Glutamatergic neuron (in vitro differentiated cells): Measurements from ENCODE around the gene TVP23C. TPM values are rescaled to one million over a fixed set of nuclear protein-coding genes. Genes with fewer than 3 reads are reported as not detected.

Experiments used
- DNase-seq: peaks from one replicate; pipeline ENCODE4 v3.0.0; 2022
- H3K27ac Mint-ChIP-seq: one replicate; pipeline ENCODE4 v1.8.0; 2020; ENCODE audit warnings: mild to moderate bottlenecking, mixed read lengths, inconsistent platforms; ENCODE audit not compliant: unreplicated experiment
- H3K27me3 Mint-ChIP-seq: one replicate; pipeline ENCODE4 v1.8.0; 2020; ENCODE audit warnings: mild to moderate bottlenecking, moderate library complexity, mixed read lengths, inconsistent platforms; ENCODE audit not compliant: unreplicated experiment
- H3K36me3 Mint-ChIP-seq: one replicate; pipeline ENCODE4 v1.8.0; 2020; ENCODE audit warnings: mild to moderate bottlenecking, mixed read lengths, inconsistent platforms; ENCODE audit not compliant: unreplicated experiment
- H3K4me1 Mint-ChIP-seq: one replicate; pipeline ENCODE4 v1.8.0; 2020; ENCODE audit warnings: mild to moderate bottlenecking, low read depth, mixed read lengths, inconsistent platforms; ENCODE audit not compliant: unreplicated experiment
- H3K4me3 Mint-ChIP-seq: one replicate; pipeline ENCODE4 v1.8.0; 2020; ENCODE audit warnings: mild to moderate bottlenecking, mixed read lengths, inconsistent platforms; ENCODE audit not compliant: unreplicated experiment
- H3K9me3 Mint-ChIP-seq: one replicate; pipeline ENCODE4 v1.8.0; 2020; ENCODE audit warnings: mild to moderate bottlenecking, moderate library complexity, mixed read lengths, inconsistent platforms; ENCODE audit not compliant: unreplicated experiment
- total RNA-seq: library from RNA; stranded (reverse); fragmentation: NEBNext Ultra II Directional; extraction: Animal tissue kit (Norgen Biotek cat#: 25700); gene quantifications from one replicate; pipeline ENCODE4 v1.2.1, GENCODE V29; 2021; ENCODE audit not compliant: unreplicated experiment
- TF ChIP-seq, protein P1 (sequence below): fragments of 200-600 bp; sonication (generic); IDR thresholded peaks from one replicate; pipeline ENCODE4 v1.5.0; 2021; ENCODE audit not compliant: partially characterized antibody, unreplicated experiment

TVP23C gene
- total RNA-seq, 1 donor from 2014 or later = 29.4 TPM

DNA sequence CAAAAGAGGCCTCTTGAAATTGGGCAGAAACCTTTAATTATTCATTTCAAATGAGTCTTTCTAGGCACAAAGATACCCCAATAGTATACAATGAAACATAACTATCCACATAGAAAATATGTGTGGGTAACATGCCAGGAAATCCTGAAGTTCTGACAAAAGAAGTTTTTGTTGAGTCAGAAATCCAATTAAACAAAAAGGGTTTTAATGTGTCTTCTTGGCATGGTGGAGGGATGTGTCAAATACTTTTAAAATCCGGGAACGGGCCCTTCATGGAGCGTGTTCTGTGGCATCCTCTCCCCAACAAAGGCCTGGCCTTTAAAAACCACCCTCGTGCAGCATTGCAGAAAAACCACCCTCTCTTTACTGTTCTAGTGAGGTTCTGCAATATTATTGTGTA lies 110.0 kb downstream of the TVP23C start:
- Mint-ChIP-seq H3K36me3 (peaks cover 5% of the 10 kb centered on the region), H3K4me1 (no peaks in the 10 kb centered on the region), H3K27ac (no peak overlapping the region), H3K9me3 (peaks cover 4% of the 10 kb centered on the region), H3K4me3 (no peak overlapping the region), H3K27me3 (no peaks in the 10 kb centered on the region)
- TF ChIP-seq, protein P1, sequence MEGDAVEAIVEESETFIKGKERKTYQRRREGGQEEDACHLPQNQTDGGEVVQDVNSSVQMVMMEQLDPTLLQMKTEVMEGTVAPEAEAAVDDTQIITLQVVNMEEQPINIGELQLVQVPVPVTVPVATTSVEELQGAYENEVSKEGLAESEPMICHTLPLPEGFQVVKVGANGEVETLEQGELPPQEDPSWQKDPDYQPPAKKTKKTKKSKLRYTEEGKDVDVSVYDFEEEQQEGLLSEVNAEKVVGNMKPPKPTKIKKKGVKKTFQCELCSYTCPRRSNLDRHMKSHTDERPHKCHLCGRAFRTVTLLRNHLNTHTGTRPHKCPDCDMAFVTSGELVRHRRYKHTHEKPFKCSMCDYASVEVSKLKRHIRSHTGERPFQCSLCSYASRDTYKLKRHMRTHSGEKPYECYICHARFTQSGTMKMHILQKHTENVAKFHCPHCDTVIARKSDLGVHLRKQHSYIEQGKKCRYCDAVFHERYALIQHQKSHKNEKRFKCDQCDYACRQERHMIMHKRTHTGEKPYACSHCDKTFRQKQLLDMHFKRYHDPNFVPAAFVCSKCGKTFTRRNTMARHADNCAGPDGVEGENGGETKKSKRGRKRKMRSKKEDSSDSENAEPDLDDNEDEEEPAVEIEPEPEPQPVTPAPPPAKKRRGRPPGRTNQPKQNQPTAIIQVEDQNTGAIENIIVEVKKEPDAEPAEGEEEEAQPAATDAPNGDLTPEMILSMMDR = no peak
- DNase-seq = no peak

DNA sequence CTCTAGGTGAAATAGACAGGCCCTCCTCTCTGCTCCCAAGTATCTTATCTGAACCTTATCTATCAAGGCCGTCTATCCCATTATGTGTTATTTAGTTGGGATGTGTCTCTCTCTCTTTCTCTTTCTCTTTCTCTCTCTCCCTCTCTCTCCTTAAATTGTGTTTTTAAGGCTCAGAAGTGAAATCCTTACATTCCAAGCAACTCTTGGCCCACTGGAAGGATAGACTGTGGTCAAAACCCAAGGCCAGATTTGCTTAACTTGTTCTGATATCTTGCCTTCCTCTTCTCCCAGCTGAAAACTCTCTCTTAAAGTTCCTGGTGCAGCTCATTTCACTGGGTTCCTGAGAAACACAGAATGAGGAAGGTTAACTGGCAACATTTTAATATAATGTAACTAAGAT lies 110.5 kb downstream of the TVP23C start:
- no peak overlapping the region for H3K27ac Mint-ChIP-seq
- TF ChIP-seq, protein P1 = no peak
- H3K9me3 Mint-ChIP-seq = peaks cover 4% of the 10 kb centered on the region
- no peak overlapping the region for H3K4me3 Mint-ChIP-seq
- H3K36me3 Mint-ChIP-seq = peaks cover 5% of the 10 kb centered on the region
- DNase-seq = no peak
- no peaks in the 10 kb centered on the region for H3K27me3 Mint-ChIP-seq
- no peaks in the 10 kb centered on the region for H3K4me1 Mint-ChIP-seq

Other genes starting within 250 kb of the TVP23C start
- gene TEKT3, start 221.9 kb downstream of the TVP23C start, total RNA-seq = 0.54 TPM
- 13.1 TPM for gene CDRT4, start 95.9 kb downstream of the TVP23C start, total RNA-seq
- gene FBXW10B, start 56.2 kb upstream of the TVP23C start, total RNA-seq = not detected
- gene TRIM16, start 120.8 kb upstream of the TVP23C start, total RNA-seq = 15.9 TPM
- 229 TPM for gene ZNF286A, start 136.3 kb upstream of the TVP23C start, total RNA-seq
- 2.4 TPM for gene TBC1D26, start 168.8 kb upstream of the TVP23C start, total RNA-seq